ENCODE measurements around the gene PSME2. TPM values are rescaled to one million over a fixed set of nuclear protein-coding genes. Genes with fewer than 3 reads are reported as not detected.

Gene PSME2
- total and polyA plus RNA-seq, 2 of the 13 experiments (the other 11 are each of a cell fraction or from before 2014, with no cell fraction given) = 332 to 716 TPM

DNA sequence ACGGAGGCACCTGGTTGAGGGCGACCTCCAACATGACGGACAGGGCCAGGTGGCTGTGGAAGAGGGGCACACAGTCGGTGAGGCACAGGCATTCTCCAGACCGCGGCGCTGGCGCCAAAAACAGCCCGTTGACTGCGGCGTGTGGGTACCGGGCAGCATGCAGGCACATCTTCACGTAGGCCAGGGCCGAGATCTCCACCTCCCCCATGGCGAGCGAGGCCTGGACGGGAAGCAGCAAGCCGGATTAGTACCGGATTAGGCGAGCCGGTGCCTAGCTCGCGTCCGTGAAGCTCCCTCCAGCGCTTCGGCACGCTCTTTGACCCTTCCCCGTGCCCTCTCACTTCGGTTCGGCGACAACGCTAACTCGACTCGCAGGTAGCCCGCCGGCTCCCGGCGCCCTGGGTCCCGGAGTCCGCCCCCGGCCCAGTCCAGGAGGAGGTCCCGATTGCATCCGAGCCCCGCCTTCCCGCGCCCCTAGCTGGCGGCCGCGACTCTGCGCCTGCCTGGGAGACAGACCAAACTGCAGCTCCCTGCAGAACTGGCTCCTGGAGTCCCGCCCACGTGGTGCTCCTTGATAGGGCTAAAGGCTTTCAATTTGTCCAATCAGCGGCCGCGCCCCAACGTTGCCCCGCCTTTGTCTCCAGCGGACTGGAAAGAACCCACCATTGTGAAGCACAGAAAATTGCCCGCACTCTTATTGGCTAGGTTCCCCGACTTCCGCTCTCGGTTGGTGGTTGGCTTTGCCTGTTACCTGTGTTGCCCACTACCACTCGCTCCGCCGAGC lies 5.1 kb downstream of the PSME2 start, which contains the start of gene EMC9 (continued):
- TF ChIP-seq, protein P1, sequence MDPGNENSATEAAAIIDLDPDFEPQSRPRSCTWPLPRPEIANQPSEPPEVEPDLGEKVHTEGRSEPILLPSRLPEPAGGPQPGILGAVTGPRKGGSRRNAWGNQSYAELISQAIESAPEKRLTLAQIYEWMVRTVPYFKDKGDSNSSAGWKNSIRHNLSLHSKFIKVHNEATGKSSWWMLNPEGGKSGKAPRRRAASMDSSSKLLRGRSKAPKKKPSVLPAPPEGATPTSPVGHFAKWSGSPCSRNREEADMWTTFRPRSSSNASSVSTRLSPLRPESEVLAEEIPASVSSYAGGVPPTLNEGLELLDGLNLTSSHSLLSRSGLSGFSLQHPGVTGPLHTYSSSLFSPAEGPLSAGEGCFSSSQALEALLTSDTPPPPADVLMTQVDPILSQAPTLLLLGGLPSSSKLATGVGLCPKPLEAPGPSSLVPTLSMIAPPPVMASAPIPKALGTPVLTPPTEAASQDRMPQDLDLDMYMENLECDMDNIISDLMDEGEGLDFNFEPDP (CRISPR knock-in tag; conservative IDR thresholded peaks at IDR 0.05) = no peak
- no peak for TF ChIP-seq ZNF878 (CRISPR knock-in tag; IDR thresholded peaks at IDR 0.05)
- no peak for TF ChIP-seq SUZ12 (IDR thresholded peaks at IDR 0.05; ENCODE audit: low read depth, low read length)
- TF ChIP-seq ZSCAN20 (CRISPR knock-in tag; IDR thresholded peaks at IDR 0.05; ENCODE audit: borderline replicate concordance) = peak; percentile 87
- no peak for TF ChIP-seq KDM1A (CRISPR knock-in tag; IDR thresholded peaks at IDR 0.05)
- TF ChIP-seq, protein P2, sequence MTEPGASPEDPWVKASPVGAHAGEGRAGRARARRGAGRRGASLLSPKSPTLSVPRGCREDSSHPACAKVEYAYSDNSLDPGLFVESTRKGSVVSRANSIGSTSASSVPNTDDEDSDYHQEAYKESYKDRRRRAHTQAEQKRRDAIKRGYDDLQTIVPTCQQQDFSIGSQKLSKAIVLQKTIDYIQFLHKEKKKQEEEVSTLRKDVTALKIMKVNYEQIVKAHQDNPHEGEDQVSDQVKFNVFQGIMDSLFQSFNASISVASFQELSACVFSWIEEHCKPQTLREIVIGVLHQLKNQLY (CRISPR knock-in tag; IDR thresholded peaks at IDR 0.05) = peak; percentile 81
- no peak for TF ChIP-seq GFI1 (CRISPR knock-in tag; IDR thresholded peaks at IDR 0.05; ENCODE audit: borderline replicate concordance)
- peak; percentile 54; the same call in 1 of the 2 replicates for TF ChIP-seq ZBTB21 (CRISPR knock-in tag; IDR thresholded peaks at IDR 0.05)
- TF ChIP-seq ZNF678 (CRISPR knock-in tag; IDR thresholded peaks at IDR 0.05) = peak; percentile 99
- TF ChIP-seq, protein P3, sequence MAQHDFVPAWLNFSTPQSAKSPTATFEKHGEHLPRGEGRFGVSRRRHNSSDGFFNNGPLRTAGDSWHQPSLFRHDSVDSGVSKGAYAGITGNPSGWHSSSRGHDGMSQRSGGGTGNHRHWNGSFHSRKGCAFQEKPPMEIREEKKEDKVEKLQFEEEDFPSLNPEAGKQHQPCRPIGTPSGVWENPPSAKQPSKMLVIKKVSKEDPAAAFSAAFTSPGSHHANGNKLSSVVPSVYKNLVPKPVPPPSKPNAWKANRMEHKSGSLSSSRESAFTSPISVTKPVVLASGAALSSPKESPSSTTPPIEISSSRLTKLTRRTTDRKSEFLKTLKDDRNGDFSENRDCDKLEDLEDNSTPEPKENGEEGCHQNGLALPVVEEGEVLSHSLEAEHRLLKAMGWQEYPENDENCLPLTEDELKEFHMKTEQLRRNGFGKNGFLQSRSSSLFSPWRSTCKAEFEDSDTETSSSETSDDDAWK (CRISPR knock-in tag; IDR thresholded peaks at IDR 0.05) = no peak
- peak; percentile 68; the same call in 1 of the 2 replicates for TF ChIP-seq SIN3B (IDR thresholded peaks at IDR 0.05; ENCODE audit: low read length)
- TF ChIP-seq, protein P4, sequence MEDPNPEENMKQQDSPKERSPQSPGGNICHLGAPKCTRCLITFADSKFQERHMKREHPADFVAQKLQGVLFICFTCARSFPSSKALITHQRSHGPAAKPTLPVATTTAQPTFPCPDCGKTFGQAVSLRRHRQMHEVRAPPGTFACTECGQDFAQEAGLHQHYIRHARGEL (CRISPR knock-in tag; IDR thresholded peaks at IDR 0.05) = peak; percentile 91; the same call in 1 of the 2 replicates
- TF ChIP-seq, protein P5, sequence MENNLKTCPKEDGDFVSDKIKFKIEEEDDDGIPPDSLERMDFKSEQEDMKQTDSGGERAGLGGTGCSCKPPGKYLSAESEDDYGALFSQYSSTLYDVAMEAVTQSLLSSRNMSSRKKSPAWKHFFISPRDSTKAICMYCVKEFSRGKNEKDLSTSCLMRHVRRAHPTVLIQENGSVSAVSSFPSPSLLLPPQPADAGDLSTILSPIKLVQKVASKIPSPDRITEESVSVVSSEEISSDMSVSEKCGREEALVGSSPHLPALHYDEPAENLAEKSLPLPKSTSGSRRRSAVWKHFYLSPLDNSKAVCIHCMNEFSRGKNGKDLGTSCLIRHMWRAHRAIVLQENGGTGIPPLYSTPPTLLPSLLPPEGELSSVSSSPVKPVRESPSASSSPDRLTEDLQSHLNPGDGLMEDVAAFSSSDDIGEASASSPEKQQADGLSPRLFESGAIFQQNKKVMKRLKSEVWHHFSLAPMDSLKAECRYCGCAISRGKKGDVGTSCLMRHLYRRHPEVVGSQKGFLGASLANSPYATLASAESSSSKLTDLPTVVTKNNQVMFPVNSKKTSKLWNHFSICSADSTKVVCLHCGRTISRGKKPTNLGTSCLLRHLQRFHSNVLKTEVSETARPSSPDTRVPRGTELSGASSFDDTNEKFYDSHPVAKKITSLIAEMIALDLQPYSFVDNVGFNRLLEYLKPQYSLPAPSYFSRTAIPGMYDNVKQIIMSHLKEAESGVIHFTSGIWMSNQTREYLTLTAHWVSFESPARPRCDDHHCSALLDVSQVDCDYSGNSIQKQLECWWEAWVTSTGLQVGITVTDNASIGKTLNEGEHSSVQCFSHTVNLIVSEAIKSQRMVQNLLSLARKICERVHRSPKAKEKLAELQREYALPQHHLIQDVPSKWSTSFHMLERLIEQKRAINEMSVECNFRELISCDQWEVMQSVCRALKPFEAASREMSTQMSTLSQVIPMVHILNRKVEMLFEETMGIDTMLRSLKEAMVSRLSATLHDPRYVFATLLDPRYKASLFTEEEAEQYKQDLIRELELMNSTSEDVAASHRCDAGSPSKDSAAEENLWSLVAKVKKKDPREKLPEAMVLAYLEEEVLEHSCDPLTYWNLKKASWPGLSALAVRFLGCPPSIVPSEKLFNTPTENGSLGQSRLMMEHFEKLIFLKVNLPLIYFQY (CRISPR knock-in tag; IDR thresholded peaks at IDR 0.05; ENCODE audit: borderline replicate concordance) = peak; percentile 99
- TF ChIP-seq HIVEP1 (CRISPR knock-in tag; IDR thresholded peaks at IDR 0.05) = peak; percentile 5; the same call in 1 of the 2 replicates
- TF ChIP-seq XRCC5 (optimal IDR thresholded peaks at IDR 0.05; ENCODE audit: low read length) = peak; percentile 98
- no peak; the same call in 1 of the 2 replicates for TF ChIP-seq EHMT2 (IDR thresholded peaks at IDR 0.05; ENCODE audit: borderline replicate concordance, low read depth, low read length)
- TF ChIP-seq AGO1 (IDR thresholded peaks at IDR 0.05; ENCODE audit: low read depth, low read length, poor library complexity, severe bottlenecking) = peak; percentile 96
- TF ChIP-seq PHB2 (IDR thresholded peaks at IDR 0.05; ENCODE audit: partially characterized antibody) = no peak
- TF ChIP-seq, protein P6, sequence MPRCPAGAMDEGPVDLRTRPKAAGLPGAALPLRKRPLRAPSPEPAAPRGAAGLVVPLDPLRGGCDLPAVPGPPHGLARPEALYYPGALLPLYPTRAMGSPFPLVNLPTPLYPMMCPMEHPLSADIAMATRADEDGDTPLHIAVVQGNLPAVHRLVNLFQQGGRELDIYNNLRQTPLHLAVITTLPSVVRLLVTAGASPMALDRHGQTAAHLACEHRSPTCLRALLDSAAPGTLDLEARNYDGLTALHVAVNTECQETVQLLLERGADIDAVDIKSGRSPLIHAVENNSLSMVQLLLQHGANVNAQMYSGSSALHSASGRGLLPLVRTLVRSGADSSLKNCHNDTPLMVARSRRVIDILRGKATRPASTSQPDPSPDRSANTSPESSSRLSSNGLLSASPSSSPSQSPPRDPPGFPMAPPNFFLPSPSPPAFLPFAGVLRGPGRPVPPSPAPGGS (CRISPR knock-in tag; IDR thresholded peaks at IDR 0.05) = peak; percentile 97
